HG03469 (cell line): Measurements from ENCODE around the gene SIRT1.
"Not testable (repeated sequence)": the region's sequence is repeated elsewhere in the genome, so short reads cannot be mapped to it uniquely, and the experiment has no call there.

ENCODE experiments used
- ATAC-seq: cut with Tn5 transposase; IDR thresholded peaks from one replicate; pipeline ENCODE4 v1.9.1; 2021; ENCODE audit warnings: mild to moderate bottlenecking, moderate library complexity, moderate number of reproducible peaks; ENCODE audit not compliant: unreplicated experiment

The SIRT1 gene

DNA sequence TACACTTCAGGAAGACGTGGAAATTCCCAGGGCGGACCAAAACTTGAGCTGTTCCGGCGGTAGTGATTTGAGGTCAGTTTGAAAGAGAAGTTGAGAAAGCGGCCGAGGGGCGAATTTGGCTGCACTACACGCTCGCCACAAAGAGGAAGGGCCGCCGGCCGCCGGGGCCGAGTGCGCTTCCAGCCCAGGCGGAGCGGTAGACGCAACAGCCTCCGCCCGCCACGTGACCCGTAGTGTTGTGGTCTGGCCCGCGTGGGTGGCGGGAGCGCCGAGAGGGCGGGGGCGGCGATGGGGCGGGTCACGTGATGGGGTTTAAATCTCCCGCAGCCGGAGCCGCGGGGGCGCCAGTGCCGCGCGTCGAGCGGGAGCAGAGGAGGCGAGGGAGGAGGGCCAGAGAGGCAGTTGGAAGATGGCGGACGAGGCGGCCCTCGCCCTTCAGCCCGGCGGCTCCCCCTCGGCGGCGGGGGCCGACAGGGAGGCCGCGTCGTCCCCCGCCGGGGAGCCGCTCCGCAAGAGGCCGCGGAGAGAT, at the start of gene SIRT1:
Gene SIRT1 (plus strand): TSS at position 344 of the 529 bp plus-strand sequence. CDS start 66 bp downstream, at position 410.
- peak; percentile 81 for ATAC-seq

DNA sequence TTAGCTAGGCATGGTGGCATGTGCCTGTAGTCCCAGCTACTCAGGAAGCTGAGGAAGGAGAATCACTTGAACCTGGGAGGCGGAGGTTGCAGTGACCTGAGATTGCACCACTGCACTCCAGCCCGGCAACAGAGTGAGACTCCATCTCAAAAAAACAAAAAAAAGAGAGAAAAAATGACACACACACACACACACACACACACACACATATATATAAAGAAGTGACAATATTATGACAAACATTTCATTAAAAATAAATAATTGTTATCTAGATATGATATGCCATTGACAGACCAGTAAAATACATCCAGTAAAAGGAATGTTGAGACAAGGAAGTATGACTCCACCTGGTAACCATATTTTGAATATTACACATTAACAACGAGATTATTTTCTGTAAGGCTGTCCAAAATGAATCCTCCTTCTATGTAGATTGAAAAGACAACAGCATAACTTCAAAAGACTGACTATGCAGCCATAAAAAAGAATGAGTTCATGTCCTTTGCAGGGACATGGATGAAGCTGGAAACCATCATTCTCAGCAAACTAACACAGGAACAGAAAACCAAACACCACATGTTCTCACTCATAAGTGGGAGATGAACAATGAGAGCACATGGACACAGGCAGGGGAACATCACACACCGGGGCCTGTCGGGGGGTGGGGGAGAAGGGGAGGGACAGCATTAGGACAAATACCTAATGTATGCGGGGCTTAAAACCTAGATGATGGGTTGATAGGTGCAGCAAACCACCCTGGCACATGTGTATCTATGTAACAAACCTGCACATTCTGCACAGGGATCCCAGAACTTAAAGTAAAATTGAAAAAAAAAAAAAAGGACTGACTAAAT, 48.7 kb upstream of the SIRT1 start:
- ATAC-seq, result not testable (repeated sequence)

DNA sequence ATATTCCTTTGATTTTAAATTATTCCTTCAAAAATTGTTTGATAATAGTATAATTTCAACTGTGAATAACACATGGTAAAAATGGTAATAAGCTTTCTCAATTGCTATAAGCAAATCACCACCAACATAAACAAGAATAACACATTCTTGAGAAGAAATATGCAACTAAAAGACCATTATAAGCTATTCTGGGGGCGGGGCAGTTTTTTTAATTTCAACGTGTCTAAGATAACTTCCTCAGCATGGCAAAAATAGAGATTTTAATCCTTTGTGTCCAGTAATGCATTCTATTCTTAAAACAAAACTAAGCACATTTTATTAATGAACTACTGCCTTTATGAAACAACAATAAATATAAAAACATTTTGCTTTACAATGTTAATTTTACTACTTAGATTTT, 48.0 kb upstream of the SIRT1 start:
- no peak for ATAC-seq

DNA sequence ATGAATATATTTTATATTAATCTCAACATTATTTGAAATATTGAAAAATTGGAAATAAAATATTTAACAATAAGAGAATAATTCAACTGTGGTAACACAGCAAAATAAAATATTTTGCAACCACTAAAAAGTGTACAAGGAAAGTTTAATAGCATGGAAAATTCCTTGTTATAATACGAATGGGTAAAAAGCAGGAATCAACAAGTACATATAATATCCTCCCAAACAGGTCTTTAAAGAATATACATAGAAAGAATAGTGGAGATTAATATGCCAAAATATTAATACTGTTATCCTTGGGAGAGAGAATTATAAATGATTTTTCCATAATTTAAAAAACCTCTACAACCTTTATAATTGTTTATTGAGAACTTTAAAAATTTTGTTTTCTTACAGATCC, 47.5 kb upstream of the SIRT1 start:
- no peak for ATAC-seq

DNA sequence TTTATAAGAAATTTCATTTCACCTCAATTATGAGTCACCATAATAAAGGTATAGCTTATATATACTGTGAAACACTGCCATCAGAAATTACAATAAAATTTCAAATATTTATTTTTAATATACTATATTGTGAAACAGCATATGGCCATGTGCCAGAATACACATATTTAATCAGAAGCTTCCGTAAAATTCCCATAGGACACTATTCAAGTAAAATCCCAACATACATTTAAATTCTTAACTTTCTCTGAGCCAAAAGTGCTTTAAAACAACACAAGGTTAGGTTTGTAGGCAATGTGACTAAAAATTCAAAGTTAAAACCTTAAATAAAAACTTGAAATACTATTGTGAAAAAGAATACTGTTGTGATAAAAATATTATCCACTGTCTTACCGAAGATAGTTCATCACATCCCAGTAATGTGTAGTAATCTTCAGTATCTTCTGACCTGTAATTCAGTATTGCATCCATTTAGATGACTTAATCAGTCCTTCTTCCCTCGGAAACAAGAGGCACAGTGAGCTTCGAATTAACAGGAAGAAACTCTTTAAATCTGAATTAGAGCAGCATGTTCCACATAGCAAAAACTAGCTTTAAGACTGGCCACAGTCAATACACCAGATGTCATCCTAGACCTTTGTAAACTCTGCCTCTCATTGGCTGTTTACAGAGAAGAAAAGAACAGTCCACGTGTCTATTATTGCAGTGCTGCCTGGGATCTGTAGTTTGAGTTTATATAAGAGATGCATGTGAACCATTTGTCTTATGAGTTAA, 46.7 kb upstream of the SIRT1 start, which contains the start of gene DNAJC12:
Gene DNAJC12 (minus strand): TSS at position 648 of the 774 bp plus-strand sequence. CDS start 177 bp downstream, at position 471.
- ATAC-seq, result peak; percentile 91

DNA sequence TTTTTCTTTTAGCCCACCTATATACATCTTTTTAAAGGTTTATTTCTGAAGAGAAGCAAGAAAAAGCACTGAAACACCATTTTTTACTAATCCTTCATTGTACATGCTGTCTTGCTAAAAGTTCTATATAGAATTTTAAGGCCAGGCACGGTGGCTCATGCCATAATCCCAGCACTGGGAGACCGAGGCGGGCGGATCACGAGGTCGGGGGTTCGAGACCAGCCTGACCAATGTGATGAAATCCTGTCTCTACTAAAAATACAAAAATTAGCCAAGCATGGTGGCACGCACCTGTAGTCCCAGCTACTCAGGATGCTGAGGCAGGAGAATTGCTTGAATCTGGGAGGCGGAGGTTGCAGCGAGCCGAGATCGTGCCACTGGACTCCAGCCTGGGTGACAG, 44.9 kb upstream of the SIRT1 start:
- ATAC-seq, result not testable (repeated sequence)

DNA sequence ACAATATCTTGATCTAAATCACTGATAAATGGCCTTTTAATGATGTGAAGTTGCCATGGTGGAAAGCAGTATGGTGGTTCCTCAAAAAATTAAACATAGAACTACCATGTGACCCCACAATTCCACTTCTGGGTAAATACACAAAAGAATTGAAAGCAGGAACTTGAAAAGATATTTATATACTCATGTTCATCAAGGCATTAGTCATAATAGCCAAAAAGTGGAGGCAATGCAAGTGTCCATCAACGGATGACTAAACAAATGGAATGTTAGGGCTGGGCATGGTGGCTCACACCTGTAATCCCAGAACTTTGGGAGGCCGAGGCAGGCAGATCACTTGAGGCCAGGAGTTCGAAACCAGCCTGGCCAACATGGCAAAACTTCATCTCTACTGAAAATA, 44.5 kb upstream of the SIRT1 start:
- ATAC-seq, result no peak

DNA sequence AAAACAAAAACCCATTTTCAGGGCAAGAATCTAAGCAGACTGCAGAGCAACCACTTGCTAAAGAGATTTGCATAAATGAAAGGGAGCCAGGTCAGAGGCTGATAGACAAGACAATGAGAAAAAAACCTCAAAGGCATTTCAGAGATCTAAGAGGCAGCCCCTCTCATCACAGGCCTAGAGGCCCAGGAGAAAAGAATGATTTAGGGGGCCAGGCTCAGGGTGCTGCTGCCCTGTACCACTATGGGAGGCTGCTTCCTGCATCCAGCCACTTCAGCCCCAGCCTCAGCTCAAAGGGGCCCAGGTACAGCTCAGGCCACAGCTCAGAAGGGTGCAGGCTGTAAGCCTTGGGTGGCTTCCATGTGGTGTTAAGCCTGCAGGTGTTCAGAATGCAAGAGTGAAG, 42.7 kb upstream of the SIRT1 start:
- ATAC-seq, result no peak

DNA sequence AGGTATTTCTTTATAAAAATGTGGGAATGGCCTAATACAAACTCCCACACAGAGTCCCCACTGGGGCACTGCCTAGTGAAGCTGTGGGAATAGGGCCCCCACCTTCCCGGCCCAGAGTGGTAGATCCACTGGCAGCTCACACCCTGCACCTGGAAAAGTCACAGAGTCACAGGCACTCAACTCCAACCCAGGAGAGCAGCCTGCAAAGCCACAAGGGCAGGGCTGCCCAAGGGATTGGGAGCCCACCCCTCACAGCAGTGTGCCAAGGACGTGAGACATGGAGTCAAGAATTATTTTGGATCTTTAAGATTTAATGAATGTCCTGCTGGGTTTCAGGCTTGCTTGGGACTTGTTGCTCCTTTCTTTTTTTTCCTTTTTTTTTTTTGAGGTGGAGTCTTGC, 41.2 kb upstream of the SIRT1 start:
- no peak for ATAC-seq

DNA sequence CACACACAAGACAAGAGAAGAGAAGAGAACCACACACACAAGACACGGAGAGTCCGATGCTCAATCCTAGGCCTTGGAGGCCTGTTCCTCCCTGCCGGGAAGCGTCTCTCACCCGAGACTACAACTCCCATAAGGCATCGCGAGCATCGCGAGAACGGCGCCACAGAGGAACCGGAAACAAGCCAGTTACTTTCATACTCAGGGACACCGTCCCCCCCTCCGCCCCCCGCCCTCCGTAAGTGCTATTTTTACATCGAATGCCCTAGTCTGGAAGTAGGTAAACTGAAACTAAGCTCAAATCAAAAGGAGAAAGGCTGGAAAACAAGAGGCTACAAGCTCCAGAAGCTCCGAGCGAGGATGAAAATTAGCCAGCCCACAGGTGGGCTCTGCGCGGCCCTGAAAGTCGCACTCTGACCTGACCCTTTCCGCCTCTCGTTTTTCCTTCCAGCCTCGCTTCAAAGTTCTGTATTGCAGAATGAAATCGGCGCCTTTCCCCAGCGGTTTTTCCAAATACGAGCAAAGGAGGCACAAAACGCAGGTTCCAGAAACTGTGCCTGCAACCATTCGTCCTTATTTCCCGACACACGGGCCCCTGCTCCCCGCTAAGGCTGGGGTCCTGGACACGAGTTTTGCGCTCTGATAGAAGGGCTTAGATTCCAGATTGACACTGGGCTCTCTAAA, 35.0 kb upstream of the SIRT1 start:
- ATAC-seq, result peak; percentile 95

DNA sequence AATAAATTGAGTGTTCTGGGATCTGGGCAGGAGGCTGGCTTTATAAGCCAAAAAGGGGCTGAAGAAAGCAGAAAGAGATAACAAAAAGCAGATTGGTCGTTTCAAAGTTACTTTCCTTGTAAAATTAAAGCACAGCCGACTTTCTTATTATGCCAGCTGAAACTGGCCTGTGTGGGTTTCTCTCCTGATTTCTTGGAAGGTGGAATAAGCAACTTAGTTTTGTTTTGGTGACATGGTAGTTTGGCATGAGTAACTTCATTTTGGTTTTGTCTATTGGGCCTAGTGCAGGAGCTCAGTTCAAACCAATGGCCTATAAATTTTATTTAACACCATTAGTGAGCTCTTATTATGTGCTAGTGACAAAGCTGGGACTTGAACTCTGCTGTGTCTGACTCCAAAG, 33.3 kb upstream of the SIRT1 start:
- ATAC-seq, result no peak

DNA sequence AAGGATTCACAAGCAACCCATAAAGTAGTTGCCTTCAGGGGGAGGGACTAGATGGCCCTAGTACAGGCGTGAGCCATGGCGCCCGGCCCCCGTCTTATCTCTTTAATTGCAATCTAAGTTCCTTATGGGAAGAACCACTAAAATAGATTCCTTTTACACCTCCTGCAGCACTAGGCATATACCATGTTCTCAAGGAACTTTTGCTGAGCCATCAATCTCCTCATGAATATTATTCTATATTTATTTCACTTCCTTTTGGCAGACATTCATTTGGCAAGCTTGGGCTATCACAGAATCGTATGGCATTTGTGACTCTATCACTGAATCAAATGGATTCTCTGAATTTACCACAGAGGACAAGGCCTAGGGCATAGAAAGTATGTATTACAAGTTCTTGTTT, 31.7 kb upstream of the SIRT1 start:
- ATAC-seq, result no peak

DNA sequence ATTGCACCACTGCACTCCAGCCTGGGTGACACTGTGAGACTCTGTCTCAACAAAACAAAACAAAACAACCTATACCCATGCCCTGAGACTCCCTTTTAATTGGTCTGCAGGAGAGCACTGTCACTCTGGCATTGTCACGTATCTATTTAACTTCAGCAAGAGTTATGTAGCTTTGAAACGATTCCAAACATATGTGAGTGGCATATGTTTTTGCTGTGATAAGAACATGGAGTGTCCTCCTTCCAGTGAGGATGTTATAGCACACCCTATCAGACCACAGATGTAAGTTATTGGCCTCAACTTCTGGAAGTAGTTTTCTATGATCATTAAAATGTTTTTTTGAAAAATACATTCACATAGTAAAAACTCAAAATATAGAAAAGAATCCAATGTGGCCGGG, 30.9 kb upstream of the SIRT1 start:
- no peak for ATAC-seq

DNA sequence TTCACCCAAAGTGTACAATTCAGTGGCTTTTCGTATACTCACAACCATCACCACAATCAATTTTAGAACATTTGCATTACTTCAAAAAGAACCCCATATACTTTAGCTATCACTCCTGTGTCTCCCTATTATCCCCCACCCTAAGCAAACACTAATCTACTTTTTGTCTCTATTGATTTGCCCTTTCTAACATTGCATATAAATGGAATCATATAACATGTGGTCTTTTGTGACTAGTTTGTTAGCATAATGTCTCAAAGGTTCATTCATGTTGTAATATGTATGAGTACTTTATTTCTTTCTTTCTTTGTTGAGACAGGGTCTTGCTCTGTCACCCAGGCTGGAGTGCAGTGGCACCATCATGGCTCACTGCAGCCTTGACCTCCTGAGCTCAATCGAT, 25.5 kb upstream of the SIRT1 start:
- ATAC-seq, result no peak

DNA sequence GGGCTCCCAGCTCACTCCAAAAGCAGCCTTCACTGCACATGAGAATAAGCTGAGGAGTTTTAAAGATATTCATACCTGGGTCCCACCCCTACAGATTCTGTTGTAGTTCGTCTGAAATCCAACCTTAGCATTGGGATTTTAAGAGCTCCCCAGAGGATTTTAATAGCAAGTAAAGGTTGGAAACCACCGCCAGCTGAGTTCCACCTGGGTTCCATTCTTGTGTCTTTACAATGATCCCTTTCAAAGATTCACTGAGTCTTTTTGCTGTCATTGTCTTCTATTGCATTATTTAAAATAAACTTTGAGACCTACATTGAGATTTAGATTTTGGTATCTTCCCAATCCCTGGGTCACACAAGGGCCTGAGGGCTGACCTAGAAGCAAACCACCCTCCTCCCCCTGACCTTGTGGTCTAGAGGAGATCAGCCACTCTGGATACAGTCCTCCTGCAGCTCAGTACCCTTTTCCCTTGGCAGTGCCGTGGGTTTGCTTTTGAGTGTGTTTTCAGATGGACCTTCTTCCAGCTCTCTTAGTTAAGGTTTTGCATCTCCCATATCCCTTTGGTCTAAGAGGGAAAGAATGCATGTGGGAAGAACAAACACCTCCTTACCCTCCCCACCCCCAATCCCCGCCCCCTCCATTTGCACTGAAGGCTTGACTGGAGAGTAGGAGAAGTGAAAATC, 22.6 kb upstream of the SIRT1 start:
- ATAC-seq, result no peak

DNA sequence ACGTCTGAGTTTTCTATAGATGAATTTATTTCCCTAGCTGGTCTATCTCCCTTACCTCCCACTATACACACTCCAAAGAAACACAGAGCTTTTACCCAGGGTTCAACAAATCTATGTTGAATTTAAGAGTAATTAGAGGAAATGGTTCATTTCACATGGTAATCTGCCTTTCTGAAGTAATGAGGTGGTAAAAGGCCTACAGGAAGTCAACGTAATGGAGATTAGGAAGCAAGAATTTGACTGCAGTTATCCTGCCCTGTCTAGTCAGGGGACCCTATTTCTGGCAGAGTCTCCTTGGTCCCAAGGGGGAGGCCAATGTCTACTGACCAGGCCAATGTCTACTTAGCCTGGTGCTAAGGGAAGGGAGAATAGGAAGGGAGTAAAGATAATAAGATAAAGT, 21.4 kb upstream of the SIRT1 start:
- no peak for ATAC-seq

DNA sequence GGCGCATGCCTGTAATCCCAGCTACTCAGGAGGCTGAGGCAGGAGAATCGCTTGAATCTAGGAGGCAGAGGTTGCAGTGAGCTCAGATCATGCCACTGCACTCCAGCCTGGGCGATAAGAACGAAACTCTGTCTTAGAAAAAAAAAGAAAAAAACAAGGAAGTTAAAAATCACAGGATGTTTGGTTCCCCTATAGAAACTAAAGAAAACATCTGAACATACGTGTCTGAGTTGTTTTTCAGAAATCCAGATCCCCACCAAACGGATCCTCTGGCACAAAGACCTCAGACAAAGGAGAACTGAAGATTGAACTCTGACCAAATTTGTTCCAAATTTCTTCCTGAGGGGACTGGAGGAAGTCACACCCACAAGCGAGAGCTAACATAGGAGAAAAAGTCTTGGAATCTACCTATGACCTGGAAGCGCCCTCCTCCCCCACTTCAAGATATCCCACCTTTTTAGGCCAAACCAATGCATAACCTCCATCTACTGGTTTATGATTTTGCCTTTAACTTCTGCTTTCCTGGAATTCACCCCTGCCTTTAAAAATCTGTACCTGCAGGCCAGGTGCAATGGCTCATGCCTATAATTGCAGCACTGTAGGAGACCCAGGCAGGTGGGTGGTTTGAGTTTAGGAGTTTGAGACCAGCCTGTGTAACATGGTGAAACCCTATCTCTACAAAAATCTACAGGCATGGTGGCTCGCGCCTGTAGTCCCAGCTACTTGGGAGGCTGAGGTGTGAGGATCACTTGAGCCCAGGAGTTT, 19.7 kb upstream of the SIRT1 start:
- ATAC-seq, result no peak

DNA sequence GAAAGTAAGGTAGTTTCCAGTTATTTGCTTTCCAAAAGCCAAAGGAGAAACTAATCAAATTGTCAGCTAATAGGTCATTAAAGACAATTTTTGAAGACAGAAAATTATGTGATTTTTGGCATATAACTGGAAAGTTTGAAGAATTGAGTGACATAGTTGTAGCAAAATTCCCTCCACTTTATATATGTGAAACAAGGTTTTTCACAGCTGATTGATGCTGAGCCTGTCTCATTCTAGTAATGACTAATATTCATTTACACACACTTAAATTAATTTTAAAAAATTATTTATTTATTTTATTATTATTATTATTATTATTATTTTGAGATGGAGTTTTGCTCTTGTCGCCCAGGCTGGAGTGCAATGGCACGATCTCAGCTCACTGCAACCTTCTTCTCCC, 16.3 kb upstream of the SIRT1 start:
- ATAC-seq, result no peak

DNA sequence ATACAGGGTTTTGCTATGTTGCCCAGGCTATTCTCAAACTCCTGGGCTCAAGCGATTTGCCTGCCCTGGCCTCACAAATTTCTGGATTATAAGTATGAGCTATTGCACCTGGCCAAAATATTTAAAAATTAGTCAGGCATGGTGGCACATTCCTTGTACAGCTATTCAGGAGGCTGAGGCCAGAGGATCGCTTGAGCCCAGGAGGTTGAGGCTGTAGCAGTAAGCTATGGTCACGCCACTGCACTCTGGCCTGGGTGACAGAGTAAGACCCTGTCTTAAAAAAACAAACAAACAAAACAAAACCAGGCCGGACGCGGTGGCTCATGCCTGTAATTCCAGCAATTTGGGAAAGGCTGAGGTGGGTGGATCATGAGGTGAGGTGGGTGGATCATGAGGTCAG, 14.5 kb upstream of the SIRT1 start:
- ATAC-seq, result no peak
